HG02759 (cell line): Measurements from ENCODE around the gene SPIN1.

ENCODE experiments used
- ATAC-seq: cut with Tn5 transposase; IDR thresholded peaks from one replicate; pipeline ENCODE4 v1.9.1; 2021; ENCODE audit warnings: mild to moderate bottlenecking, moderate library complexity; ENCODE audit not compliant: unreplicated experiment

SPIN1 gene

GRCh38 chr9:88433583-88434255 is 45.5 kb downstream of the SPIN1 start:
- no peak for ATAC-seq

DNA sequence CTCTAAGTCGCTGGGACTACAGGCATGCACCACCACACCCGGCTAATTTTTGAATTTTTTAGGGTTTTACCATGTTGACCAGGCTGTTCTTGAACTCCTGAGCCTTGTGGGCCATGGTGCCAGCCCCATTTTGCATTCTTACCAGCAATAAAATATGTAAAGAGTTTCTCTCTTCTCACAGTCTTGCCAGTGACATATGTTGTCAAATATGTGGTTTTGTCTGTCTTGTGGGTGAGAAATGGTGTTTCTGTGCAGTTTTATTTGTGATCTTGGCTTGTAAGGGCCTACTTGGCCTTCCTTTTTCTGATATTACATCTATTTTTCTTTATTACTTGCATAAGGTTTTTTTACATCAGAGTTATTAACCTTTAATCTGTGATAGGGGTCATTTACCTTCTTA is 47.1 kb downstream of the SPIN1 start:
- no peak for ATAC-seq

GRCh38 chr9:88436379-88436778 is 48.1 kb downstream of the SPIN1 start:
- no peak for ATAC-seq

DNA sequence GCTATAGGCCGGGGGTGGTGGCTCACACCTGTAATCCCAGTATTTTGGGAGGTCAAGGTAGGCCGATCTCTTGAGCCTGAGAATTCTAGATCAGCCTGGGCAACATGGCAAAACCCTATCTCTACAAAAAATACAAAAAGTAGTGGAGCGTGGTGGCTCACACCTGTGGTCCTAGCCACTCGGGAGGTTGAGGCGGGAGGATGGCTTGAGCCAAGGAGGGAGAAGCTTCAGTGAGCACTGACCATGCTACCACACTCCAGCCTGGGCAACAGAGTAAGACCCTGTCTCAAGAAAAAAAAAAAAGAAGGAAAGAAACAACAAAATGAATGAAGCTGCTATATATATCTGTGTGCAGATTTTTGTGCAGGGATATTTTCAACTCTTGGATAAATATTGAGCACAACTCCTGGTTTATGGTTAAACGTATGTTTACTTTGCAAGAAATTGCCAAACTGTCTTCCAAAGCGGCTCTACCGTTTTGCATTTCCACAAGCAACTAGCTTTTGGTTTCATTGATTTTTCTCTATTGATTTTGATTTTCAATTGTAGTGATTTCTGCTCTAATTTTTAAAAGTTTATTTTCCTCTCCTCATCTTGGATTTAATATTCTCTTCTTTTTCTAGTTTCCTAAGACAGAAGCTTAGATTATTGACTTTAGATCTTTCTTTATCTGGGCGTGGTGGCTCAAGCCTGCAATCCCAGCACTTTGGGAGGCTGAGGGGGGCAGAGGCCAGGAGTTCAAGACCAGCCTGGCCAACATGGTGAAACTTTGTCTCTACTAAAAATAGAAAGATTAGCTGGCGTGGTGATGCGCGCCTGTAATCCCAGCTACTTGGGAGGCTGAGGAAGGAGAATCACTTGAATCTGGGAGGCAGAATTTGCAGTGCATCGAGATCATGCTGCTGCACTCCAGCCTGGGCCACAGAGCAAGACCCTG is 49.2 kb downstream of the SPIN1 start:
- ATAC-seq: no peak

GRCh38 chr9:88438811-88439210 is 50.6 kb downstream of the SPIN1 start:
- ATAC-seq: no peak

DNA sequence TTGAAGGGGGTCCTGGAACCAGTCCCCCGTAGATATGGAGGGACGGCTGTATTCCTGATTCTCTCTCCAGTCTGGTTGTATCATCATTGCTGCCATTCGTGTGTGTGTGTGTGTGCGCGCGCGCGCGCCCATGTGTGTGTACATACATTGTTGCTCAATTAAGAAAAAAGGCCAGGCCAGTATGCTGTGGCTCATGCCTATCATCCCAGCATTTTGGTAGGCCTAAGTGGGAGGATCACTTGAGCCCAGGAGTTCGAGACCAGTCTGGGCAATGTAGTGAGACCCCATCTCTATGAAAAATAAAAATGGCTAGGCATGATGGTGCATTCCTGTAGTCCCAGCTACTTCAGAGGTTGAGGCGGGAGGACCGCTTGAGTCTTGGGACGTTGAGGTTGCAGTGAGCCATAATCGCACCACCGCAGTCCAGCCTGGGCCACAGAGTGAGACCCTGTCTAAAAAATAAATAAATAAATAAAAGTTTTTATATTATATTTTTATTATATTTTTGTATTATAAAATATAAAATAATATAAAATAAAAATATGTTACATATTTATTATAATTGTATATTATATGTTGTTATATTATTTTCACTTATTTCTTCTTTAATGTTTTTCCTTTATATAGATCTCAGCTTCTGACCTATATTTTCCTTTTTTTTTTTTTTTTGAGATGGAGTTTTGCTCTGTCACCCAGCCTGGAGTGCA is 53.2 kb downstream of the SPIN1 start:
- ATAC-seq: no peak

GRCh38 chr9:88443480-88444113 is 55.4 kb downstream of the SPIN1 start:
- no peak for ATAC-seq

DNA sequence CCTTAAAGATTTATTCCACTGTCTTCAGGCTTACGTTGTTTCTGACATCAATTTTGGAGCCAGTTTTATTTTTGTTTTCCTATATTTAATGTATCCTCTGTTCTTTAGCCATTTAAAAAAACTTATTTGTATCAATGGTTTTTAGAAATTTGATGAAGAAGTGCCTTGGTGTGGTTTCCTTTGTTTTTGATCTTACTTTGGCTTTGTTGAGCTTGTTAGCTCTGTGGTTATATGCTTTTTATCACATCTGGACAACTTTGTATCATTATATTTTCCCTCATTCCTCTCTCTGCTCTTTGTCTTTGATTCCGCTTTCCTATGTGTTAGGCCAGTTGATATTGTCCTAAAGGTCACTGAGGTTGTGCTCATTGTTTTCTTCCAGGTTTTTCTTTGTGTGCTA is 58.5 kb downstream of the SPIN1 start:
- no peak for ATAC-seq

DNA sequence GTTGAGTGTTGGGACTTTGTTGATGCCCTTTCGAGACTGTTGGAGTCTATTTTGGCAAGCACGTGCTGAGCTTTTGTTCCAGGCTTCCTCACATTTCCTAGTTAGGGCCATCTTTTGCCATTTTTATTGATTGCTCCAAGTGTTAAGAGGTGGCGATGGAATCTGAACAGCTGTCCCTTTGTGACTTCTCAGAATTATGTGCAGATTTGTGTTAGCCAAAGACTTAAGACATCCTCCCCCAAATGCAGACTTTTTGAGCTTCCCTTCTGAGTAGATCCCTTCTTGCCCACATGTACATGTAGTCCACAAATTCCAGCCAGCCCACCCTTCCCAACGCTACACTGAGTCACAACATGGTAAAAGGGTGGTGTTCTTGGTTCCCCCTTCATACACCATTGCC is 59.2 kb downstream of the SPIN1 start:
- ATAC-seq: no peak

DNA sequence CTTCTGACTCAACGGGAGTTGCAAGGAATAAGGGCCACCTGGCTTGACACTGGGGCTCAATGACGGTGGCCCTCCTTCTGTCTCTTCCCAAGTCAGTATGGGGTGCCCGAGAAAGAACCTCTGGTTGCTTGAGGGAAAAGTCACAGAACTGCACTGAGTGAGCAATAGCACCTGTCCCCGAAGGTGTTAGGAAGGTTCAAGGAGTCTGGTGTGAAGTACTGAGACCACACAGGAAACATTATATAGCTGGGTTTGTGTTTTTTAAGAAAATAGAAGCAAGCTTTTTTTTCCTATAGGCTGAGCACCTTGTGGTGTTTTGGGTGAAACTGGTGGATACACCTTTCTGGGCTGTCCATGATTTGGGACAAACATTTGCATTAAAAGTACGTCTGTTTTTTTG is 62.9 kb downstream of the SPIN1 start:
- no peak for ATAC-seq

GRCh38 chr9:88458716-88459465 is 70.6 kb downstream of the SPIN1 start:
- no peak for ATAC-seq

GRCh38 chr9:88460587-88461332 is 72.5 kb downstream of the SPIN1 start:
- no peak for ATAC-seq

DNA sequence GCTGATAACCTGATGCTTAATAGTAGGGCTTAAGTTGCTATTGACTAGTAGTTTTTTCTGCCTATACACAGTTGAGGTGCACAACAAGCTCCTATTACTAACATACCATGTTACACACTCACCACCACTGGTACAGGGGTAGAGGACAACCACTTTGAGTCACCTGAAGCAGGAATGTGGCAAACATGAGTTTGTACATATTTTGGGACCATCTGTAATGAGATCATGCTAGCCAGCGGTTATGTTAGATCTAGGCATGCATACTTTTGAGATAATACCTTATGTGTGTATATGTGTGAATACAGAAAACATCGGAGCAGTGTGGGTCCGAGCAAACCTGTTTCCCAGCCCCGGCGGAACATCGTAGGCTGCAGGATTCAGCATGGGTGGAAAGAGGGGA is 73.9 kb downstream of the SPIN1 start:
- ATAC-seq: no peak

- ATAC-seq: no peak
Observed at GRCh38 chr9:88464851-88465250, 76.6 kb downstream of the SPIN1 start.

DNA sequence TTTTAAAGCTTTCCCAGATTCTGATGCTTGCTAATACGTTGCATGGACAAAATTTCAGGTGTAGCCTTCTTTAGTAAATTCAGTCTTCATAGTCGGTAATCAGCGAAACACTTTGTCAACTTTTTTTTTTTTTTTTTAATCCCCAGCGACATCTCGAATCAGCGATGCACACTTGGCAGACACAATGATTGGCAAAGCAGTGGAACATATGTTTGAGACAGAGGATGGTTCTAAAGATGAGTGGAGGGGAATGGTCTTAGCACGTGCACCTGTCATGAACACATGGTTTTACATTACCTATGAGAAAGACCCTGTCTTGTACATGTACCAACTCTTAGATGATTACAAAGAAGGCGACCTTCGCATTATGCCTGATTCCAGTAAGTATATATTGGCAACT is 80.0 kb downstream of the SPIN1 start:
- no peak for ATAC-seq

DNA sequence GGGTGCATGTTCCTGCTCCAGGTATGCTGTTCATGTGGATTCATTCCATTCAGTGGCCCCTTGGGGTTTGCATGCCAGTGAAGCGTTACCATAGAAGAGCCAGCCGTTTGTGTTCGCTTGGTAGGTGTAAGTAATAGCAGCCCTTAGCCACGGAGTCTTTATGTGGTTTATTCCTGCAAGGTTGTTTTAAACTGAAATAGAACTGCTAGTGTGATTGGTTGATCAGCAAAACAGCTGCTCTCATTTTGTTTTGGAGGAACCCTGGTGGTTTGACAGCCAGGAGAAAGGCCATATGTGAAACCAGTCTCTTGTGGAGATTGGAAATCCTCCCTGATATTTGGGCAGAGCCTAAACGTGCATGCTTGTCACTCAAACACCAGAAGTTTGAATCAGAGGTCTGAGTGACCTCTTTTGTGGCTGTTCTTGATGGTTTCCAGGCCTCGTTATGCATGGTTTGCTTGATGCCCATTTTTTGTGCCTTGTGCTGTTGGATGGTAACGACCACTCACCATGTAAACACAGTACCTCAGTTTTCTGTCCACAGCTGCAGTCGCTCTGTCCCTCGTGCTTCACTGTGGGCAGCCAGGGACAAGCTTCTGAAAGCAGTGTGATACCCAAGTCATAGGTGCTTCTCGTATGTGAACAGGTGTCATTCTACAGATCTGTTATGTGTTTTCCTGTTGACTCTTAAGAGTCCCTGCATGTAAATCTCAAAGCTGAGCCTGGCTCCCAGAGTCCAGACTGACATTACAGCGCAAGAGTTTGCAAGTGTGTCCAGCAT is 88.4 kb downstream of the SPIN1 start:
- no peak for ATAC-seq

GRCh38 chr9:88477300-88477751 is 89.1 kb downstream of the SPIN1 start:
- no peak for ATAC-seq

DNA sequence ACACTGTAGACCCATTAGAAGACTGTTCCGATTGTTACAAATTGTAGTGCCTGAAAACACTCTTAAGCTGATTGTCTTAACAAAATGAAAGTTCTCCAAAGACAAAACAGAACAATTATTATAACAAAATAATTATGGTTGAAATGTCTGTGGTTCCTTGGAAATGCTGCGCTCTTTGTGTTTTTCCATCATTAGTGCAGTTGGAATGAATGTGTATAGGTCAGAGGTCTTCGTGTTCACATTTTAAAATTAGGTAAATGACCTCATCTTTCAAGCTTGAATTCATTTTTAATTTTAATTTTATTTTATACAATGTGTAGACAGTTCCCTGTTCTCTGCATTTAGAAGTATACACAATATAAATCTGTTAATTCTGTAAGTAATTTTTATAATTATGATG is 90.0 kb downstream of the SPIN1 start:
- ATAC-seq: no peak

GRCh38 chr9:88481933-88482332 is 93.7 kb downstream of the SPIN1 start:
- ATAC-seq: no peak
